ENCODE data around the gene PEX19.
"Not testable (repeated sequence)": the region's sequence is repeated elsewhere in the genome, so short reads cannot be mapped to it uniquely, and the experiment has no call there.

Gene PEX19

GRCh38 chr1:160307118-160307791 is 22.3 kb upstream of the PEX19 start:
- Histone ChIP-seq H3K36me3 (ENCODE audit: insufficient read depth, low read length) (peaks cover 86% of the 10 kb centered on the region), H3K4me3 (ENCODE audit: low read length) (no peak overlapping the region), H3K27me3 (ENCODE audit: insufficient read depth, low read length) (no peaks in the 10 kb centered on the region), H3K27ac (ENCODE audit: low read depth, low read length) (peak overlapping the region; percentile 42; the same call in 1 of the 2 replicates), H3K9me3 (ENCODE audit: insufficient read depth, low read depth, low read length) (no peaks in the 10 kb centered on the region), H3K9ac (ENCODE audit: low read depth, low read length) (no peak overlapping the region), H3K4me1 (ENCODE audit: insufficient read depth, low read length) (peaks cover 18% of the 10 kb centered on the region)
- WGBS = 70% methylated on average over 13 of the region's 13 CpGs

DNA sequence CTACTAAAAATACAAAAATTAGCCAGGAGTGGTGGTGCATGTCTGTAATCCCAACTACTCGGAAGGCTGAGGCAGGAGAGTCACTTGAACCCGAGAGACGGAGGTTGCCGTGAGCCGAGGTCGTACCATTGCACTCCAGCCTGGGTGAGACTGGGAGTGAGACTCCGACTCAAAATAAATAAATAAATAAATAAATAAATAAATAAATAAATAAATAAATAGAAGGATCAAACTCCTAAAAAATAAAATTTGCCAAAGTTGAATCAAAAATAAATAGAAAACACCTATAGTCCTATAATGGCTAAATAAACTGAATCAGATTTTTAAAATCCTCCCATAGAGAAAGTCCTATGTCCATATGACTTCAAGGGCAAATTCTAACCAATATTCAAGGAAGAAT is 15.2 kb upstream of the PEX19 start:
- no peaks in the 10 kb centered on the region for H3K9me3 ChIP-seq (ENCODE audit: insufficient read depth, low read depth, low read length)
- H3K4me1 ChIP-seq (ENCODE audit: insufficient read depth, low read length) = no peaks in the 10 kb centered on the region
- H3K36me3 ChIP-seq (ENCODE audit: insufficient read depth, low read length) = peaks cover 90% of the 10 kb centered on the region
- H3K27me3 ChIP-seq (ENCODE audit: insufficient read depth, low read length) = no peaks in the 10 kb centered on the region
- WGBS = 75% methylated on average over 5 of the region's 7 CpGs
- H3K9ac ChIP-seq (ENCODE audit: low read depth, low read length) = no peak overlapping the region
- H3K27ac ChIP-seq (ENCODE audit: low read depth, low read length) = no peak overlapping the region
- H3K4me3 ChIP-seq (ENCODE audit: low read length) = no peak overlapping the region

DNA sequence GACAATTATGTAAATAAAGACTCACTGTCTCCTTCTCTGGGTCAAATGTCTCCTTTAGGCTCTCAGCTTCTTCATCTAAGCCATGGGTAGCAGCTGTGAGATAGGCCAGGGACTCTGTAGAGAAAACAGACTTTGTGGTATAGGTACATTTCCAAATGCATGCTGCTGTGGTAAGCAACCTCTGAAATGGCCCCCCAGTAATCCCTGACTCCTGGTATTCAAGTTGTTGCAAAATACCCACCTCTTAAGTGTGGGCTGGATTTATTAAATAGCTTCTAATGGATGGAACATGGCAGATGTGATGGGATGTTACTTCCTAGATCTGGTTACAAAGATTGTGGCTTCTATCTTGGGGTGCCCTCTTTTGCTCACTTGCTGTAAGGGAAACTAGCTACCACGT is 11.1 kb upstream of the PEX19 start:
- Histone ChIP-seq H3K4me1 (ENCODE audit: insufficient read depth, low read length) (no peaks in the 10 kb centered on the region), H3K9me3 (ENCODE audit: insufficient read depth, low read depth, low read length) (no peaks in the 10 kb centered on the region), H3K27ac (ENCODE audit: low read depth, low read length) (no peak overlapping the region), H3K9ac (ENCODE audit: low read depth, low read length) (no peak overlapping the region), H3K27me3 (ENCODE audit: insufficient read depth, low read length) (no peaks in the 10 kb centered on the region), H3K4me3 (ENCODE audit: low read length) (no peak overlapping the region), H3K36me3 (ENCODE audit: insufficient read depth, low read length) (peaks cover 99% of the 10 kb centered on the region)
- 98% methylated on average over 1 of the region's 1 CpG for WGBS

DNA sequence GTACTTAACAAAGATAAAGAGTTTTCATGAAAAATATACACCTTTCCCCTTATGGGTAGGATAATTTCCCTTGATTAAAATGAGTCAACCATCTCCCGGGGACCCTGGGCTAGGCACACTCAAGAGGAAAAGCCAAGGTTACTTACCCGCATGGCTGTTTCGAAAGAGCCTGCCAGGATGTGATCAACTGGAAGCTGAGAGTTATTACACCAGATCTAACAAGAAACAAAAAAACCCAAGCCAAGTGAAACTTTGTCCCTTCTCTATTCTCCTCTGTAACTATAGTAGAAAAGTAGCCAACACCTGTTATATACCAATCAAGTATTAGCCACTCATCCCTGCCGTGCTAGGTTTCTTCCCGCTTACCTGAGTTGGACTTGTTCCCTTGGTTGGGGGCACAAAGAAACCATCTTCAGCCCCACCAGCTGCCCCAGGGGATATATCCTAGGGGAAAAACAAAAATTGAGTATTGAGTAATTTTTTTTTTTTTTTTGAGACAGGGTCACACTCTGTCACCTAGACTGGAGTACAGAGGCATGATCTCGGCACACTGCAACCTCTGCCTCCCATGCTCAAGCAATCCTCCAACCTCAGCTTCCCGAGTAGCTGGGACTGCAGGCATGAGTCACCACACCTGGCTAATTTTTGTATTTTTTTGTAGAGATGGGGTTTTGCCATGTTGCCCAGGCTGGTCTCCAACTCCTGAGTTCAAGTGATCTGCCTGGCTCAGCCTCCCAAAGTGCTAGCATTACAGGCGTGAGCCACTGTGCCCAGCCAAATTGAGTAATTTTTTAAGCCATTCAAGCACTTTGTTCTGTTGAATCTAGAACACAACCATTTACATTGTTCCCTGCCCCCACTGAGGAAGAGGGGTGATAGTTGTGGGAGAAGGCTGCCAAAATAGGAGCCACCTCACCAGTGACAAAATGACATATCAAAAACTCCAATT is 8.4 kb upstream of the PEX19 start:
- no peak overlapping the region for H3K9ac ChIP-seq (ENCODE audit: low read depth, low read length)

GRCh38 chr1:160291248-160292220 is 6.6 kb upstream of the PEX19 start:
- H3K36me3 ChIP-seq (ENCODE audit: insufficient read depth, low read length) = peaks cover 82% of the 10 kb centered on the region
- H3K27ac ChIP-seq (ENCODE audit: low read depth, low read length) = no peak overlapping the region
- H3K9me3 ChIP-seq (ENCODE audit: insufficient read depth, low read depth, low read length) = no peaks in the 10 kb centered on the region
- H3K9ac ChIP-seq (ENCODE audit: low read depth, low read length) = no peak overlapping the region
- WGBS = 86% methylated on average over 10 of the region's 11 CpGs
- no peaks in the 10 kb centered on the region for H3K27me3 ChIP-seq (ENCODE audit: insufficient read depth, low read length)
- H3K4me1 ChIP-seq (ENCODE audit: insufficient read depth, low read length) = no peaks in the 10 kb centered on the region
- H3K4me3 ChIP-seq (ENCODE audit: low read length) = no peak overlapping the region

More for the DNA sequence above, 8.4 kb upstream of the PEX19 start:
- Histone ChIP-seq H3K4me3 (ENCODE audit: low read length) (no peak overlapping the region), H3K9me3 (ENCODE audit: insufficient read depth, low read depth, low read length) (no peaks in the 10 kb centered on the region), H3K27ac (ENCODE audit: low read depth, low read length) (no peak overlapping the region), H3K36me3 (ENCODE audit: insufficient read depth, low read length) (peaks cover 99% of the 10 kb centered on the region), H3K27me3 (ENCODE audit: insufficient read depth, low read length) (no peaks in the 10 kb centered on the region), H3K4me1 (ENCODE audit: insufficient read depth, low read length) (no peaks in the 10 kb centered on the region)
- 93% methylated on average over 8 of the region's 8 CpGs for WGBS

DNA sequence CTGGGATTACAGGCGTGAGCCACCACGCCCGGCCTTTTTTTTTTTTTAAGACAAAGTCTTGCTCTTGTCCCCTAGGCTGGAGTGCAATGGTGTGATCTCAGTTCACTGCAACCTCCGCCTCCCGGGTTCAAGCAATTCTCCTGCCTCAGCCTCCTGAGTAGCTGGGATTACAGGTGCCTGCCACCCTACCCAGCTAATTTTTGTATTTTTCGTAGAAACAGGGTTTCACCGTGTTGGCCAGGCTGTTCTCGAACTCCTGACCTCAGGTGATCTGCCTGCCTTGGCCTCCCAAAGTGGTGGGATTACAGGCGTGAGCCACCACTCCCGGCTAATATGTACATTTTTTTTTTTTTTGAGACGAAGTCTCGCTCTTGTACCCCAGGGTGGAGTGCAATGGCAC is 2.8 kb upstream of the PEX19 start:
- H3K4me3 ChIP-seq (ENCODE audit: low read length); H3K27me3 ChIP-seq (ENCODE audit: insufficient read depth, low read length); H3K9ac ChIP-seq (ENCODE audit: low read depth, low read length); H3K9me3 ChIP-seq (ENCODE audit: insufficient read depth, low read depth, low read length); H3K27ac ChIP-seq (ENCODE audit: low read depth, low read length); H3K4me1 ChIP-seq (ENCODE audit: insufficient read depth, low read length): not testable (repeated sequence)
- WGBS = 96% methylated on average over 12 of the region's 12 CpGs
- H3K36me3 ChIP-seq (ENCODE audit: insufficient read depth, low read length) = peaks cover 50% of the 10 kb centered on the region

DNA sequence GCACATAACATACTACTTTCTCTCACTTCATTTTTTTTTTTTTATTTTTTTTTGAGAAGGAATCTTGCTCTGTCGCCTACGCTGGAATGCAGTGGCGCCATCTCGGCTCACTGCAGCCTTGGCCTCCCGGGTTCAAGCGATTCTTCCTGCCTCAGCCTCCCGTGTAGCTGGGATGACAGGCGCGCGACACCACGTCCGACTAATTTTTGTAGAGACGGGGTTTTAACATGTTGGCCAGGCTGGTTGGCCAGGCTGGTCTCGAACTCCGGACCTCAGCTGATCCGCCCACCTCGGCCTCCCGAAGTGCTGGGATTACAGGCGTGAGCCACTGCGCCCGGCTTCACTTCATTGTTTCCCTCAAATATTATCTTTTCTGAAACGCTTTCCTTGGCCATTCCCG is 573 bp upstream of the PEX19 start:
- peak overlapping the region; percentile 88 for H3K4me3 ChIP-seq (ENCODE audit: low read length)
- H3K27ac ChIP-seq (ENCODE audit: low read depth, low read length) = no peak overlapping the region; the same call in 1 of the 2 replicates

GRCh38 chr1:160284220-160284781 is 632 bp downstream of the PEX19 start:
- peak overlapping the region; percentile 88 for H3K4me3 ChIP-seq (ENCODE audit: low read length)
- H3K4me1 ChIP-seq (ENCODE audit: insufficient read depth, low read length) = peaks cover 6% of the 10 kb centered on the region; the same call in 1 of the 2 replicates
- H3K27ac ChIP-seq (ENCODE audit: low read depth, low read length) = peak overlapping the region; percentile 62
- no peaks in the 10 kb centered on the region for H3K27me3 ChIP-seq (ENCODE audit: insufficient read depth, low read length)
- 12% methylated on average over 15 of the region's 15 CpGs for WGBS
- peaks cover 50% of the 10 kb centered on the region for H3K36me3 ChIP-seq (ENCODE audit: insufficient read depth, low read length)
- no peaks in the 10 kb centered on the region for H3K9me3 ChIP-seq (ENCODE audit: insufficient read depth, low read depth, low read length)
- H3K9ac ChIP-seq (ENCODE audit: low read depth, low read length) = peak overlapping the region; percentile 82

More for the DNA sequence above, 573 bp upstream of the PEX19 start:
- Histone ChIP-seq H3K4me1 (ENCODE audit: insufficient read depth, low read length) (peaks cover 6% of the 10 kb centered on the region; the same call in 1 of the 2 replicates), H3K9ac (ENCODE audit: low read depth, low read length) (peak overlapping the region; percentile 82; the same call in 1 of the 2 replicates), H3K36me3 (ENCODE audit: insufficient read depth, low read length) (peaks cover 50% of the 10 kb centered on the region), H3K27me3 (ENCODE audit: insufficient read depth, low read length) (no peaks in the 10 kb centered on the region), H3K9me3 (ENCODE audit: insufficient read depth, low read depth, low read length) (no peaks in the 10 kb centered on the region)
- WGBS = 93% methylated on average over 23 of the region's 23 CpGs

GRCh38 chr1:160282807-160283206 is 2.1 kb downstream of the PEX19 start:
- Histone ChIP-seq H3K27ac (ENCODE audit: low read depth, low read length) (no peak overlapping the region), H3K27me3 (ENCODE audit: insufficient read depth, low read length) (no peaks in the 10 kb centered on the region), H3K9ac (ENCODE audit: low read depth, low read length) (no peak overlapping the region), H3K9me3 (ENCODE audit: insufficient read depth, low read depth, low read length) (no peaks in the 10 kb centered on the region), H3K4me1 (ENCODE audit: insufficient read depth, low read length) (peaks cover 6% of the 10 kb centered on the region; the same call in 1 of the 2 replicates), H3K4me3 (ENCODE audit: low read length) (no peak overlapping the region), H3K36me3 (ENCODE audit: insufficient read depth, low read length) (peaks cover 56% of the 10 kb centered on the region)
- 83% methylated on average over 7 of the region's 7 CpGs for WGBS

GRCh38 chr1:160277987-160278386 is 6.9 kb downstream of the PEX19 start:
- Histone ChIP-seq H3K4me1 (ENCODE audit: insufficient read depth, low read length) (no peaks in the 10 kb centered on the region), H3K9me3 (ENCODE audit: insufficient read depth, low read depth, low read length) (no peaks in the 10 kb centered on the region), H3K27ac (ENCODE audit: low read depth, low read length) (no peak overlapping the region), H3K27me3 (ENCODE audit: insufficient read depth, low read length) (no peaks in the 10 kb centered on the region), H3K9ac (ENCODE audit: low read depth, low read length) (no peak overlapping the region), H3K36me3 (ENCODE audit: insufficient read depth, low read length) (peaks cover 66% of the 10 kb centered on the region), H3K4me3 (ENCODE audit: low read length) (no peak overlapping the region)
- WGBS = 96% methylated on average over 2 of the region's 4 CpGs

Data from HUES64 (cell line).